ENCODE results near the gene ATXN7L3B. TPM values are rescaled to one million over a fixed set of nuclear protein-coding genes. Genes with fewer than 3 reads are reported as not detected.
A peak's percentile ranks its signal among the peaks of the same experiment; 100 is the strongest.
"Not testable (repeated sequence)": the region's sequence is repeated elsewhere in the genome, so short reads cannot be mapped to it uniquely, and the experiment has no call there.

Gene ATXN7L3B, protein sequence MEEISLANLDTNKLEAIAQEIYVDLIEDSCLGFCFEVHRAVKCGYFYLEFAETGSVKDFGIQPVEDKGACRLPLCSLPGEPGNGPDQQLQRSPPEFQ
- total RNA-seq, result 23.0 and 26.1 TPM in 2 replicates

DNA sequence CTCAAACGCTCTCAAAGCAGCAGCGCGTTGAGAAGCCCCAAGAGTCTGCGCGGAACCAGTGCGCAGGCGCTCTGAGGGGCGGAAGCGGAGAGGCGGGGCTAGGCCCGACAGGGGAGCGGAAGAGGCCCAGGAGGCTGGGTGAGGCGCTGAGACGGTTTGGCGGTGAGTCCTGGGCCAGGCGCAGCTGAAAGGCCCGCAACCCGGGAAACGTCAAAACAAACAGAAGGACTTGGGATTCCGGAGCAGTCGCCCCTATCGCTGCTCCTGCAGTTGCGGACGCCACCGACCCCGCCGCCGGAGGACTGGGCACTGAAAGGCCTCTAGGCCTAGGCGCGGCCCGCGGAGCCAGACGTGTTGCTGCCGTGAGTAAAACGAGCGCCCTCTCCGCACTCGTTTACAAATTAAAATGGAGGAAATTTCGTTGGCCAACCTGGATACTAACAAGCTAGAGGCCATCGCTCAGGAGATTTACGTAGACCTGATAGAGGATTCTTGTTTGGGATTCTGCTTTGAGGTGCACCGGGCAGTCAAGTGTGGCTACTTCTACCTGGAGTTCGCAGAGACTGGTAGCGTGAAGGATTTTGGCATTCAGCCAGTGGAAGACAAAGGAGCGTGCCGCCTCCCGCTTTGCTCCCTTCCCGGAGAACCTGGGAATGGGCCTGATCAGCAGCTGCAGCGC lies at the start of gene ATXN7L3B:
Gene ATXN7L3B (plus strand): TSS at position 129 of the 679 bp plus-strand sequence. CDS start 278 bp downstream, at position 407.
- DNase-seq (ENCODE audit: low read depth, low spot score), result peak; percentile 74

DNA sequence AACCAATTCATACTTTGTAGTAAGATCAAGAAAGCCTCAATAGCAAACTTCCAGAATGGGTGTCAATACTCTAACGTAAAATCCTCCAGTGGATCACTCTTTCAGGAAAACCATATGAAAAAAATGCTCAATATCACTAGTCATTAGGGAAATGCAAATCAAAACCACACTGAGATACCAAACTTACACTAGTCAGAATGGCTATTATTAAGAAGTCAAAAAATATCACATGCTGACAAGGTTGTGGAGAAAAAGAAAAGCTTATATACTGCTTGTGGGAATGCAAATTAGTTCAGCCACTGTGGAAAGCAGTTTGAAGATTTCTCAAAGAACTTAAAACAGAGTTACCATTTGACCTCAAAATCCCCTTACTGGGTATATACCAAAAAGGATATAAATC lies 49.5 kb upstream of the ATXN7L3B start:
- no peak for DNase-seq (ENCODE audit: low read depth, low spot score)

GRCh38 chr12:74489543-74489942 lies 48.1 kb upstream of the ATXN7L3B start:
- no peak for DNase-seq (ENCODE audit: low read depth, low spot score)

DNA sequence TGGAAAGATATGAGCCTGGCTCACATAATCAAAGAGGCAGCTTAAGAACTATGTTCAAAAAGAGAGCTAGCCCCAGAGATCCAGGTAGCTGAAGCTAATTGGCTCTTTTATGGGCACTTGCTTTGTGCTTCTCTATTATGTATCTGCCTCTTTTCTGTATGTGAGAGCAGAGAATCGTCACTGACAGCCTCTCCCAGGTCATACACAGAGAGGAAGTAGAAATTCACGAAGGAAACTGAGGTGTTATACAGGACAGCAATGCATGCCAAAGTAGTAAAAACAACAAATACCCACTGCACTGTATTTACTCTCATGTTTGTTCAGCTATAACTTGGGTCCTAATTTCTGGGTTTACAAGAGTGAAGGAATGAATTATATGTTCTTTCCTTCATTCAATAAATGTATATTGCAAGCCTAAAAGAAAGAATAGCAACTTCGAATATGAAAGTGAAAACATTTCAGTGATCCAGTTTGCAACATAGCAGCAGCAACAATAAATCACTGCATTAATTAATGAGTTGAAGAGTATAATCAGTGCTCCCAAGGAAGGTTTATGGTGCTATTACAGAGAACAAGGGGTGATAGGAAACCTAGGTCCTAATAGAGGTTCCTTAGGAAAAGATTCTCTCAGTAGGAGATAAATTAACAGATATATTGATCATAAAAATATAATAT lies 47.1 kb upstream of the ATXN7L3B start:
- no peak for DNase-seq (ENCODE audit: low read depth, low spot score)

GRCh38 chr12:74491374-74491773 lies 46.3 kb upstream of the ATXN7L3B start:
- DNase-seq (ENCODE audit: low read depth, low spot score), result no peak

DNA sequence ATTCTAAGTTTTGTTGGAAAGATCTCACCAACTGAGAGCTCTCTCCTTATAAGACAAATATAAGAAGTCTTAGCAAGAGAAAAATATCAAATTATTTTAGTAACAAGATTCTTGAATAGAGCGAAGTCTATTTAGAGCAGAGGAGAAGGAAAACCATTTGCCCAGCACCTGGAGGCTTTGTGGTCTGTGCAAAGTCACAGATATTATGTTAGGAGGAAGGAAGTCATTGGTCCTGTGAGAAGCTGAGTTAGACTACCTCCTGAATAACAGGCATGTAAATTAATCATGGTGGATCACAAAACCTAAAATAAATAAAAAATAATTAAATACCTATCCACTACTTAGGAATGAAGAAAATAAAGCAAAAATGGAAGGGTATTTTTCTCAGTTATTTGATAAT lies 38.4 kb upstream of the ATXN7L3B start:
- no peak for DNase-seq (ENCODE audit: low read depth, low spot score)

GRCh38 chr12:74508873-74509657 lies 28.6 kb upstream of the ATXN7L3B start:
- not testable (repeated sequence) for DNase-seq (ENCODE audit: low read depth, low spot score)

DNA sequence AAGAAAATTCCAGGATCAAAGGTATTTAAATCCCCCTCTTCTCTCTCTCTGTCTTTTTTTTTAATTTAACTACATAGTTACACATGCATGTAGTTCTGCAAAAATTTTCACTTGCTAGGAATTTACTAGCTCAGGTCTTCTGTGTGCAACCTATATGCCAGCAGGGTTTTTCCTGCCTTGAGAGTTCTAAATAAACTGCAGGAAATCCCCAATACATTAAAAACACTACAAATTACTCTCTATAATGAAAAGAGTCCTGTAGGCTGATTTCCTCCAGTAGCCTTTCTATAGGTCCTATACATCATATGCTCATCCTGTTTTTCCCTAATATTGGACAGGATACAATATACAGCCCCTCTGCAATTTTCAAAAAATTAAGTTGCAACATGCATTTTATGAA lies 27.7 kb upstream of the ATXN7L3B start:
- no peak for DNase-seq (ENCODE audit: low read depth, low spot score)

- no peak for DNase-seq (ENCODE audit: low read depth, low spot score)
These were observed 23.4 kb upstream of the ATXN7L3B start for GRCh38 chr12:74514098-74514872.

DNA sequence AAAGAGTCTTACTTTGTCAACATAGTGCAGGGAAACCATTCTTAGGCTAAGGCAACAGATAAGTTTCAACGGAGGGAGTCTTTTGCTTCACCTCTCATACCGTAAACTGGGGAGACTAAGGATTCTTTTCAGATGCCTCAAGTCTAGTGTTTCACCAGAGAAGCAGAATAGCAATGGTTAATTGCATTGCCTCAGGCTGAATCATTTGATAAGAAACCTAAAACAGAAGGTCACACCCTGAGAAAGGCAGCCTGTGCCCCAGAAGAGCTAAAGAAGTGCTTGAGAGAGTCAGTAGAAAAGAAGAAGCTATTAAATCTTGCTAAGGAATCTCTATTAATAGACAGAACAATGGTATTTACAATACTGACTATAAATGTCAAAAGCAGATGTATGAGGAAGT lies 21.8 kb upstream of the ATXN7L3B start:
- no peak for DNase-seq (ENCODE audit: low read depth, low spot score)

- no peak for DNase-seq (ENCODE audit: low read depth, low spot score)
These were observed 11.1 kb upstream of the ATXN7L3B start for GRCh38 chr12:74526535-74526934.

- no peak for DNase-seq (ENCODE audit: low read depth, low spot score)
These were observed 10.1 kb upstream of the ATXN7L3B start for GRCh38 chr12:74527491-74527890.

GRCh38 chr12:74530676-74531075 lies 7.0 kb upstream of the ATXN7L3B start:
- DNase-seq (ENCODE audit: low read depth, low spot score), result no peak

- no peak for DNase-seq (ENCODE audit: low read depth, low spot score)
These were observed 2.1 kb upstream of the ATXN7L3B start for GRCh38 chr12:74535536-74535935.

- DNase-seq (ENCODE audit: low read depth, low spot score), result no peak
These were observed 419 bp upstream of the ATXN7L3B start for GRCh38 chr12:74537126-74537706.

DNA sequence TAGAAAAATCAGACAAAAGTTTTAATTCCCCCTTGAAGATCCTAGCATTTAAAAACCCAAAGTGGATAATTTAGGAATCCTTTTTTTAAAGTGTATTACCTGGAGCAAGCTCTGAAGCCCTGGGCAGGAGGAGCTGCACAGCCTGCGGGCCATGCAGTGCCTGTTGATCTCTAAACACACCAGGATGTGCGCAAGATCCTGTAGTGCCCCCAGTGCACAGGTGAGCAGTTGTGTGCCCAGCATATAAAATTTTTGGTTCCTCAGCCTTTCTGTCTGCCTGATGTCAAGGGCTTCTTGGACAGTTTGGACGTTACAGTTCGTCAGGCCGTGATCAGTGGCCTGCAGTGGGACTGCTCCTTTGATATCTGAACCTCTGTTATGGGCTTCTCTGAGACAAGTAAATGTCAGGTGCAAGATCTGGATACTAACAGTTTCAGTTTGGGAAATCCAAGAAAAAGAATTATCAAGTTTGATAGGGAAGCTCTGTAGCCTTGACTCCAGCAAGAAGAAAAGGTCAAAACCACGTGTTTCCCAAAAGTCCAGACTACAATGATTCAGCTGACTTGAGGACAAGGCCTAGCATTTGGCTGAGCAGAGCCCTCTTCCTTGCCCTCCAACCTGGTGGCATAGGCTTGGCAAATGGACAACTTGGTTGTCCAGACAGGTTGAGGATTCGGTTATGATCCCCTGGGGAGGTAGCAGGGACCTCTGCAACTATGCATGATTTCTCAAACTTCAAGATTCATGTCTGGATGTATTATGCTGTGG lies 1.0 kb downstream of the ATXN7L3B start:
- no peak for DNase-seq (ENCODE audit: low read depth, low spot score)

GRCh38 chr12:74539261-74539660 lies 1.6 kb downstream of the ATXN7L3B start:
- no peak for DNase-seq (ENCODE audit: low read depth, low spot score)

- DNase-seq (ENCODE audit: low read depth, low spot score), result no peak
These were observed 2.3 kb downstream of the ATXN7L3B start for GRCh38 chr12:74539765-74540526.

GRCh38 chr12:74541074-74541473 lies 3.4 kb downstream of the ATXN7L3B start:
- no peak for DNase-seq (ENCODE audit: low read depth, low spot score)
